Measurements from ENCODE around the gene TOM1L1. TPM values are rescaled to one million over a fixed set of nuclear protein-coding genes. Genes with fewer than 3 reads are reported as not detected.

Gene TOM1L1
- total RNA-seq, 4 donors from 2014 or later, result 40.2 to 54.6 (median 50.5) TPM

- TF ChIP-seq EP300 (IDR thresholded peaks at IDR 0.05), result no peak
- no peak for TF ChIP-seq POLR2AphosphoS5 (IDR thresholded peaks at IDR 0.05)
- TF ChIP-seq CTCF (IDR thresholded peaks at IDR 0.05), result no peak
- TF ChIP-seq POLR2A (IDR thresholded peaks at IDR 0.05), result no peak
- H3K4me1 ChIP-seq, result peaks cover 21% of the 10 kb centered on the region
- WGBS, result 9% methylated on average over 17 of the region's 18 CpGs
These were observed 763 bp upstream of the TOM1L1 start for GRCh38 chr17:54899721-54900456.

GRCh38 chr17:54901230-54901822, 674 bp downstream of the TOM1L1 start:
- peaks cover 21% of the 10 kb centered on the region for H3K4me1 ChIP-seq
- peak overlapping the region; percentile 56 for H3K4me3 ChIP-seq
- no peak for DNase-seq (ENCODE audit: low spot score in 2 of 2)
- WGBS, result 46% methylated on average over 9 of the region's 9 CpGs
- no peaks in the 10 kb centered on the region for H3K9me3 ChIP-seq
- peaks cover 11% of the 10 kb centered on the region for H3K27me3 ChIP-seq
- peak overlapping the region; percentile 53 for H3K27ac ChIP-seq
- H3K36me3 ChIP-seq, result no peaks in the 10 kb centered on the region
- TF ChIP-seq POLR2A (IDR thresholded peaks at IDR 0.05) (no peak), POLR2AphosphoS5 (IDR thresholded peaks at IDR 0.05) (no peak), EP300 (IDR thresholded peaks at IDR 0.05) (no peak), CTCF (IDR thresholded peaks at IDR 0.05) (no peak)

More at GRCh38 chr17:54899721-54900456, 763 bp upstream of the TOM1L1 start:
- H3K4me3 ChIP-seq, result peak overlapping the region; percentile 56
- no peaks in the 10 kb centered on the region for H3K36me3 ChIP-seq
- H3K27me3 ChIP-seq, result peaks cover 11% of the 10 kb centered on the region
- peak overlapping the region; percentile 53 for H3K27ac ChIP-seq
- H3K9me3 ChIP-seq, result no peaks in the 10 kb centered on the region
- DNase-seq (ENCODE audit: low spot score in 2 of 2), result no peak

- 94% methylated on average over 9 of the region's 9 CpGs for WGBS
- no peaks in the 10 kb centered on the region for H3K36me3 ChIP-seq
- TF ChIP-seq POLR2A (IDR thresholded peaks at IDR 0.05) (no peak), EP300 (IDR thresholded peaks at IDR 0.05) (no peak), CTCF (IDR thresholded peaks at IDR 0.05) (no peak), POLR2AphosphoS5 (IDR thresholded peaks at IDR 0.05) (no peak)
- no peak overlapping the region for H3K4me3 ChIP-seq
- H3K9me3 ChIP-seq, result no peaks in the 10 kb centered on the region
- no peak for DNase-seq (ENCODE audit: low spot score in 2 of 2)
- peaks cover 21% of the 10 kb centered on the region for H3K4me1 ChIP-seq
- H3K27ac ChIP-seq, result no peak overlapping the region
- peaks cover 11% of the 10 kb centered on the region for H3K27me3 ChIP-seq
These were observed 1.4 kb downstream of the TOM1L1 start for GRCh38 chr17:54902017-54902416.

- 81% methylated on average over 5 of the region's 5 CpGs for WGBS
These were observed 2.0 kb downstream of the TOM1L1 start for GRCh38 chr17:54902611-54903010.

More at GRCh38 chr17:54902611-54903010, 2.0 kb downstream of the TOM1L1 start:
- H3K9me3 ChIP-seq, result no peaks in the 10 kb centered on the region
- peaks cover 21% of the 10 kb centered on the region for H3K4me1 ChIP-seq
- H3K4me3 ChIP-seq, result no peak overlapping the region
- peaks cover 11% of the 10 kb centered on the region for H3K27me3 ChIP-seq
- TF ChIP-seq CTCF (IDR thresholded peaks at IDR 0.05), result no peak
- no peak for TF ChIP-seq POLR2AphosphoS5 (IDR thresholded peaks at IDR 0.05)
- TF ChIP-seq POLR2A (IDR thresholded peaks at IDR 0.05), result no peak
- no peaks in the 10 kb centered on the region for H3K36me3 ChIP-seq
- DNase-seq (ENCODE audit: low spot score in 2 of 2), result no peak
- H3K27ac ChIP-seq, result no peak overlapping the region
